H9 (cell line): Measurements from ENCODE around the gene DIRAS2. TPM values are rescaled to one million over a fixed set of nuclear protein-coding genes. Genes with fewer than 3 reads are reported as not detected.
A peak's percentile ranks its signal among the peaks of the same experiment; 100 is the strongest.

Experiments used
- DNase-seq: peaks from one replicate; pipeline ENCODE4 v3.0.0-alpha.2; 2017
- H2AFZ ChIP-seq: one replicate; pipeline ENCODE4 v1.6.1; 2013; ENCODE audit warnings: mild to moderate bottlenecking, low read length, control low read depth, moderate library complexity
- H2AK5ac ChIP-seq: 2 replicates; pipeline ENCODE4 v1.6.1; 2013; ENCODE audit warnings: low read length, control low read depth, mixed read lengths; ENCODE audit not compliant: insufficient read length
- H2BK120ac ChIP-seq: one replicate; pipeline ENCODE4 v1.6.1; 2013; ENCODE audit warnings: low read depth, mild to moderate bottlenecking, low read length, control low read depth, inconsistent platforms; ENCODE audit not compliant: poor library complexity, severe bottlenecking
- H2BK12ac ChIP-seq: 2 replicates; pipeline ENCODE4 v1.6.1; 2013; ENCODE audit warnings: low read length, control low read depth, mixed read lengths, low read depth; ENCODE audit not compliant: insufficient read length
- H2BK15ac ChIP-seq: 2 replicates; pipeline ENCODE4 v1.6.1; 2013; ENCODE audit warnings: low read depth, low read length, control low read depth
- H2BK20ac ChIP-seq: one replicate; pipeline ENCODE4 v1.6.1; 2013; ENCODE audit warnings: low read depth, mild to moderate bottlenecking, low read length, control low read depth, inconsistent platforms; ENCODE audit not compliant: poor library complexity, severe bottlenecking
- H2BK5ac ChIP-seq: 2 replicates; pipeline ENCODE4 v1.6.1; 2013; ENCODE audit warnings: low read length, control low read depth, mixed read lengths; ENCODE audit not compliant: insufficient read length
- H3K14ac ChIP-seq: 2 replicates; pipeline ENCODE4 v1.6.1; 2013; ENCODE audit warnings: low read length, control low read depth; ENCODE audit not compliant: insufficient read depth
- H3K18ac ChIP-seq: 2 replicates; pipeline ENCODE4 v1.6.1; 2013; ENCODE audit warnings: low read depth, mild to moderate bottlenecking, mixed read lengths, low read length, control low read depth; ENCODE audit not compliant: insufficient read length
- H3K23ac ChIP-seq: 2 replicates; pipeline ENCODE4 v1.6.1; 2013; ENCODE audit warnings: low read length, control low read depth, mixed read lengths, low read depth; ENCODE audit not compliant: insufficient read length
- H3K23me2 ChIP-seq: 2 replicates; pipeline ENCODE4 v1.6.1; 2013; ENCODE audit warnings: low read depth, mild to moderate bottlenecking, mixed read lengths, low read length, control low read depth; ENCODE audit not compliant: insufficient read length, poor library complexity, severe bottlenecking
- H3K27ac ChIP-seq: 2 replicates; pipeline ENCODE4 v1.5.1; 2013; ENCODE audit warnings: low read length, control low read depth, mixed read lengths, low read depth; ENCODE audit not compliant: insufficient read length
- H3K27me3 ChIP-seq: 2 replicates; pipeline ENCODE4 v1.6.1; 2013; ENCODE audit warnings: low read length, control low read depth, inconsistent platforms; ENCODE audit not compliant: insufficient read depth
- H3K4ac ChIP-seq: 2 replicates; pipeline ENCODE4 v1.6.1; 2013; ENCODE audit warnings: low read depth, mild to moderate bottlenecking, control low read depth, inconsistent platforms, low read length, moderate library complexity
- H3K4me1 ChIP-seq: 2 replicates; pipeline ENCODE4 v1.6.1; 2013; ENCODE audit warnings: low read length, control low read depth, inconsistent platforms; ENCODE audit not compliant: insufficient read depth
- H3K4me2 ChIP-seq: 2 replicates; pipeline ENCODE4 v1.6.1; 2013; ENCODE audit warnings: low read length, control low read depth, mixed read lengths; ENCODE audit not compliant: insufficient read length, insufficient read depth
- H3K56ac ChIP-seq: 2 replicates; pipeline ENCODE4 v1.6.1; 2013; ENCODE audit warnings: low read depth, mild to moderate bottlenecking, mixed read lengths, low read length, control low read depth; ENCODE audit not compliant: insufficient read length
- H3K79me1 ChIP-seq: 2 replicates; pipeline ENCODE4 v1.6.1; 2013; ENCODE audit warnings: low read depth, mild to moderate bottlenecking, moderate library complexity, low read length, control low read depth, inconsistent platforms; ENCODE audit not compliant: insufficient read depth, poor library complexity, severe bottlenecking
- H3K79me2 ChIP-seq: 2 replicates; pipeline ENCODE4 v1.6.1; 2013; ENCODE audit warnings: low read length, control low read depth, inconsistent platforms; ENCODE audit not compliant: insufficient read depth
- H3K9ac ChIP-seq: 2 replicates; pipeline ENCODE4 v1.6.1; 2013; ENCODE audit warnings: low read length, control low read depth, mixed read lengths; ENCODE audit not compliant: insufficient read length; ENCODE audit errors: extremely low read depth
- H3K9me3 ChIP-seq: one replicate; pipeline ENCODE4 v1.6.1; 2013; ENCODE audit warnings: low read depth, low read length, inconsistent platforms; ENCODE audit not compliant: control insufficient read depth
- H3T11ph ChIP-seq: one replicate; pipeline ENCODE4 v1.6.1; 2013; ENCODE audit warnings: mild to moderate bottlenecking, low read length, control low read depth, inconsistent platforms
- H4K20me1 ChIP-seq: one replicate; pipeline ENCODE4 v1.6.1; 2013; ENCODE audit not compliant: control insufficient read depth, insufficient read length, insufficient read depth
- H4K5ac ChIP-seq: 2 replicates; pipeline ENCODE4 v1.6.1; 2013; ENCODE audit warnings: low read depth, mild to moderate bottlenecking, mixed read lengths, low read length, control low read depth; ENCODE audit not compliant: insufficient read length
- H4K8ac ChIP-seq: replicated peaks from 2 replicates; pipeline ENCODE4 v1.6.1; 2013; ENCODE audit warnings: low read length, control low read depth, mixed read lengths, low read depth; ENCODE audit not compliant: insufficient read length
- H4K91ac ChIP-seq: 2 replicates; pipeline ENCODE4 v1.6.1; 2013; ENCODE audit warnings: low read depth, mild to moderate bottlenecking, moderate library complexity, mixed read lengths, low read length, control low read depth; ENCODE audit not compliant: insufficient read length
- H3K27ac Mint-ChIP-seq, 3 experiments: 2 replicates in 2 of 3; 3 replicates in 1 of 3; pipeline ENCODE4 v1.8.0; 2020 to 2021; ENCODE audit warnings: mixed read lengths in 3 of 3, mild to moderate bottlenecking in 1 of 3, moderate library complexity in 1 of 3
- H3K27me3 Mint-ChIP-seq: 2 replicates; pipeline ENCODE4 v1.8.0; 2021; ENCODE audit warnings: low read depth, mild to moderate bottlenecking, moderate library complexity, mixed read lengths
- H3K36me3 Mint-ChIP-seq, 3 experiments: 2 replicates in 2 of 3; 3 replicates in 1 of 3; pipeline ENCODE4 v1.8.0; 2020 to 2021; ENCODE audit warnings: low read depth in 3 of 3, mixed read lengths in 3 of 3; ENCODE audit not compliant: insufficient read depth in 1 of 3
- H3K4me1 Mint-ChIP-seq, 2 experiments: 2 replicates each; pipeline ENCODE4 v1.8.0; 2020; ENCODE audit warnings: mixed read lengths in 2 of 2
- H3K4me3 Mint-ChIP-seq, 2 experiments: 2 replicates in 1 of 2; 3 replicates in 1 of 2; pipeline ENCODE4 v1.8.0; 2020 to 2021; ENCODE audit warnings: mild to moderate bottlenecking in 2 of 2, mixed read lengths in 2 of 2, moderate library complexity in 1 of 2
- H3K9me3 Mint-ChIP-seq, 2 experiments: 2 replicates in 1 of 2; 3 replicates in 1 of 2; pipeline ENCODE4 v1.8.0; 2020; ENCODE audit warnings: mild to moderate bottlenecking in 2 of 2, mixed read lengths in 2 of 2, moderate library complexity in 1 of 2
- WGBS: extraction: QIAGEN DNeasy Blood & Tissue Kit; methylation state at CpG from one replicate; pipeline ENCODE4 v1.1.7; 2013; ENCODE audit warnings: missing lambda C conversion rate, low lambda C conversion rate, mixed read lengths; ENCODE audit not compliant: insufficient read length; ENCODE audit errors: extremely low coverage; 5-methylcytosine and 5-hydroxymethylcytosine counted together
- total RNA-seq: library from RNA; stranded (reverse); gene quantifications from 2 replicates; pipeline ENCODE4 v1.2.1, GENCODE V29; 2021
- TF ChIP-seq, protein P1 (sequence below): fragments of 200-600 bp; sonication (generic); conservative IDR thresholded peaks from 3 replicates; pipeline ENCODE4 v1.8.0; 2021; ENCODE audit warnings: antibody characterized with exemption, mild to moderate bottlenecking

The DIRAS2 gene
- total RNA-seq, 1 experiment from 2014 or later, result not detected

DNA sequence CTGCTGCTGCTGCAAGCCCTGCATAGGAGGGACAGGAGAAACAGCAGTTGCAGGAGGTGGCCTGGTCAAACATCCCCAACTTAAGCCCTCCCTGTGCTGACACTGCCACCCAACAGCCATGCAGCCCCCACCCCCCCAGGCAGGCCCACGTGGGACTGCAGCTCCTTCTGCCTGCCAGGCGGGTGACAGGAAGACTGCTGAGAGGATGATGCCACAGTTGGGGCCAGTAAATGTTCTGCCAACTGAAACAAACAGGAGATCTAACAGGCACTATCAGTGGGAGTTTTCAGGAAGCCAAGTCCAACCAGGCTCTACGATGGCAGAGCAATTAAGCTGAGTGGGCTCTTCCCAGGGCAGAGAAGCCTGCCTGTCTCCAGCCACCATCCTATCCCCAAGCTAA is 31.1 kb downstream of the DIRAS2 start:
- no peaks in the 10 kb centered on the region for H3K27me3 ChIP-seq
- TF ChIP-seq, protein P1, sequence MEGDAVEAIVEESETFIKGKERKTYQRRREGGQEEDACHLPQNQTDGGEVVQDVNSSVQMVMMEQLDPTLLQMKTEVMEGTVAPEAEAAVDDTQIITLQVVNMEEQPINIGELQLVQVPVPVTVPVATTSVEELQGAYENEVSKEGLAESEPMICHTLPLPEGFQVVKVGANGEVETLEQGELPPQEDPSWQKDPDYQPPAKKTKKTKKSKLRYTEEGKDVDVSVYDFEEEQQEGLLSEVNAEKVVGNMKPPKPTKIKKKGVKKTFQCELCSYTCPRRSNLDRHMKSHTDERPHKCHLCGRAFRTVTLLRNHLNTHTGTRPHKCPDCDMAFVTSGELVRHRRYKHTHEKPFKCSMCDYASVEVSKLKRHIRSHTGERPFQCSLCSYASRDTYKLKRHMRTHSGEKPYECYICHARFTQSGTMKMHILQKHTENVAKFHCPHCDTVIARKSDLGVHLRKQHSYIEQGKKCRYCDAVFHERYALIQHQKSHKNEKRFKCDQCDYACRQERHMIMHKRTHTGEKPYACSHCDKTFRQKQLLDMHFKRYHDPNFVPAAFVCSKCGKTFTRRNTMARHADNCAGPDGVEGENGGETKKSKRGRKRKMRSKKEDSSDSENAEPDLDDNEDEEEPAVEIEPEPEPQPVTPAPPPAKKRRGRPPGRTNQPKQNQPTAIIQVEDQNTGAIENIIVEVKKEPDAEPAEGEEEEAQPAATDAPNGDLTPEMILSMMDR, result no peak
- WGBS, result no CpG with 5 or more reads among the region's 3 CpGs
- H3K4ac ChIP-seq, result no peak overlapping the region
- no peak overlapping the region for H3K14ac ChIP-seq
- peak overlapping the region in 1 of 3 experiments; percentile 14; a peak in 1 of 7 replicates for H3K27ac Mint-ChIP-seq
- H3K23me2 ChIP-seq, result no peaks in the 10 kb centered on the region
- H3K4me2 ChIP-seq, result no peak overlapping the region
- H2BK12ac ChIP-seq, result no peak overlapping the region
- no peak overlapping the region for H3K56ac ChIP-seq
- H4K8ac ChIP-seq, result no peak overlapping the region
- no peak overlapping the region for H3K18ac ChIP-seq
- H3K4me1 Mint-ChIP-seq, result peaks cover 0 to 3% of the 10 kb centered on the region in 2 experiments; a peak in 2 of 4 replicates
- H2BK20ac ChIP-seq, result no peak overlapping the region
- no peaks in the 10 kb centered on the region for H3K4me1 ChIP-seq
- H2BK15ac ChIP-seq, result no peak overlapping the region
- H3T11ph ChIP-seq, result no peak overlapping the region
- no peak overlapping the region for H3K9ac ChIP-seq
- H3K79me1 ChIP-seq, result no peaks in the 10 kb centered on the region
- H4K20me1 ChIP-seq, result no peaks in the 10 kb centered on the region
- no peak for DNase-seq
- no peak overlapping the region for H2BK5ac ChIP-seq
- H3K4me3 Mint-ChIP-seq, result no peak overlapping the region
- no peak overlapping the region for H2BK120ac ChIP-seq
- no peak overlapping the region for H4K5ac ChIP-seq
- H4K91ac ChIP-seq, result no peak overlapping the region
- no peak overlapping the region for H3K23ac ChIP-seq
- H2AK5ac ChIP-seq, result no peak overlapping the region
- no peak overlapping the region for H2AFZ ChIP-seq
- H3K27ac ChIP-seq, result no peak overlapping the region
- no peaks in the 10 kb centered on the region for H3K79me2 ChIP-seq
- no peaks in the 10 kb centered on the region for H3K36me3 Mint-ChIP-seq
- H3K9me3 Mint-ChIP-seq, result no peaks in the 10 kb centered on the region
- H3K27me3 Mint-ChIP-seq, result peaks cover 2% of the 10 kb centered on the region; the same call in 1 of the 2 replicates
- H3K9me3 ChIP-seq, result no peaks in the 10 kb centered on the region
